ENCODE data around the gene SPATA13.
"Not testable (repeated sequence)": the region's sequence is repeated elsewhere in the genome, so short reads cannot be mapped to it uniquely, and the experiment has no call there.

Gene SPATA13

GRCh38 chr13:24281188-24282008 is 120.9 kb downstream of the SPATA13 start:
- no peak for DNase-seq

GRCh38 chr13:24282256-24282655 is 121.7 kb downstream of the SPATA13 start:
- DNase-seq: peak in 2 of 4 experiments; percentile 57 to 68

GRCh38 chr13:24284889-24285565 is 124.5 kb downstream of the SPATA13 start:
- DNase-seq: no peak

GRCh38 chr13:24286624-24287023 is 126.1 kb downstream of the SPATA13 start:
- no peak for DNase-seq

- peak in 2 of 4 experiments; percentile 22 to 41 for DNase-seq
These were observed 127.3 kb downstream of the SPATA13 start for GRCh38 chr13:24287748-24288287.

- DNase-seq: peak; percentile 68 to 89 (median 74)
These were observed 128.3 kb downstream of the SPATA13 start for GRCh38 chr13:24288870-24289269.

GRCh38 chr13:24290280-24290932 is 129.9 kb downstream of the SPATA13 start:
- DNase-seq: no peak

- DNase-seq: no peak
These were observed 132.0 kb downstream of the SPATA13 start for GRCh38 chr13:24292481-24292880.

- DNase-seq: no peak
These were observed 133.2 kb downstream of the SPATA13 start for GRCh38 chr13:24293746-24294145.

- no peak for DNase-seq
These were observed 139.1 kb downstream of the SPATA13 start for GRCh38 chr13:24299488-24300114.

- no peak for DNase-seq
These were observed 140.9 kb downstream of the SPATA13 start for GRCh38 chr13:24301434-24301833.

GRCh38 chr13:24301911-24302310 is 141.4 kb downstream of the SPATA13 start:
- DNase-seq: no peak

GRCh38 chr13:24304620-24305019 is 144.1 kb downstream of the SPATA13 start:
- DNase-seq: no peak

GRCh38 chr13:24306632-24307031 is 146.1 kb downstream of the SPATA13 start:
- no peak for DNase-seq

GRCh38 chr13:24307211-24308067 is 146.9 kb downstream of the SPATA13 start:
- no peak for DNase-seq

GRCh38 chr13:24308068-24308445 is 147.5 kb downstream of the SPATA13 start:
- no peak for DNase-seq

GRCh38 chr13:24308488-24309020 is 148.0 kb downstream of the SPATA13 start:
- DNase-seq: no peak

GRCh38 chr13:24309300-24309699 is 148.8 kb downstream of the SPATA13 start, which contains the start of gene C1QTNF9:
Gene C1QTNF9 (plus strand): TSS chr13:24309580. CDS start chr13:24316004, 6,424 bp downstream.
- not testable (repeated sequence) for DNase-seq

- DNase-seq: no peak
These were observed 152.9 kb downstream of the SPATA13 start for GRCh38 chr13:24313439-24313838.

GRCh38 chr13:24317835-24318234 is 157.3 kb downstream of the SPATA13 start:
- not testable (repeated sequence) for DNase-seq

GRCh38 chr13:24318878-24319277 is 158.4 kb downstream of the SPATA13 start:
- not testable (repeated sequence) for DNase-seq

Data from suppressor macrophage (primary cell).